Upper lobe of left lung (tissue), 6 donors: ENCODE results near the gene PYDC1. TPM values are rescaled to one million over a fixed set of nuclear protein-coding genes. Genes with fewer than 3 reads are reported as not detected.

ENCODE experiments used
- ATAC-seq, 2 donors: fragments of 200-7000 bp; cut with Tn5 transposase; one replicate each; pipeline ENCODE4 v1.9.1; 2022; ENCODE audit warnings: mild to moderate bottlenecking in 2 of 2, moderate library complexity in 2 of 2; ENCODE audit not compliant: low FRiP score in 2 of 2
- DNase-seq, 2 donors: peaks; one replicate each; pipeline ENCODE4 v3.0.0-alpha.2; 2019 to 2020
- H3K27ac ChIP-seq, 4 donors: fragments of 200-600 bp; sonication (generic); one replicate each; pipeline ENCODE4 v1.5.1; 2016 to 2019
- H3K27me3 ChIP-seq, 4 donors: fragments of 200-600 bp; sonication (generic); one replicate each; pipeline ENCODE4 v1.5.1; 2017 to 2019
- H3K36me3 ChIP-seq, 4 donors: fragments of 200-600 bp; sonication (generic); one replicate each; pipeline ENCODE4 v1.5.1; 2016 to 2019
- H3K4me1 ChIP-seq, 4 donors: fragments of 200-600 bp; sonication (generic); one replicate each; pipeline ENCODE4 v1.5.1; 2018 to 2019
- H3K4me3 ChIP-seq, 4 donors: fragments of 200-600 bp; sonication (generic); one replicate each; pipeline ENCODE4 v1.5.1; 2017 to 2019; ENCODE audit warnings: mild to moderate bottlenecking in 2 of 4, moderate library complexity in 1 of 4
- H3K9me3 ChIP-seq, 4 donors: fragments of 200-600 bp; sonication (generic); one replicate each; pipeline ENCODE4 v1.5.1; 2018 to 2019
- CTCF ChIP-seq, 6 experiments: fragments of 450-650 bp in 4 of 6; fragments of 200-600 bp in 2 of 6; sonication (generic) in 2 of 6; IDR thresholded peaks; one replicate each; pipeline ENCODE4 v1.5.1; 2016 to 2019; ENCODE audit warnings: antibody characterized with exemption in 6 of 6
- EP300 ChIP-seq, 4 donors: sonication (generic); formaldehyde crosslinking; IDR thresholded peaks; one replicate each; pipeline ENCODE4 v1.5.1; 2017; ENCODE audit warnings: antibody characterized with exemption in 4 of 4, control low read depth in 2 of 4
- POLR2A ChIP-seq, 4 donors: fragments of 450-650 bp; IDR thresholded peaks; one replicate each; pipeline ENCODE4 v1.5.1; 2016 to 2017; ENCODE audit warnings: antibody characterized with exemption in 4 of 4, mild to moderate bottlenecking in 2 of 4
- POLR2AphosphoS5 ChIP-seq, 2 donors: sonication (generic); formaldehyde crosslinking; IDR thresholded peaks; one replicate each; pipeline ENCODE4 v1.5.1; 2017; ENCODE audit warnings: antibody characterized with exemption in 2 of 2
- WGBS, 2 donors: methylation state at CpG; one replicate each; pipeline ENCODE4 v1.1.5; 2017 to 2018; 5-methylcytosine and 5-hydroxymethylcytosine counted together
- total RNA-seq, 6 donors: library from RNA; depleted of rRNA in 4 of 6; stranded (reverse); fragments of >200 nt in 4 of 6; gene quantifications; one replicate each; pipeline versions ENCODE4 v1.1.0 to v1.2.1, GENCODE V29; 2016 to 2021
- donor health status: DM: no; HTN: no; CAD: no; lungs with moderate emphysema.
- donor health status: DM: no; HTN: yes; CAD: no; lungs with severe emphysema.

Gene PYDC1
- total RNA-seq, 6 donors from 2014 or later = not detected

GRCh38 chr16:31215287-31216162 lies 1.4 kb downstream of the PYDC1 start:
- Histone ChIP-seq H3K4me1 (peaks cover 26 to 29% (median 27%) of the 10 kb centered on the region in 4 donors), H3K9me3 (no peaks in the 10 kb centered on the region), H3K36me3 (no peaks in the 10 kb centered on the region), H3K27ac (no peak overlapping the region), H3K27me3 (peaks cover 0 to 23% (median 15%) of the 10 kb centered on the region in 4 donors), H3K4me3 (peak overlapping the region; percentile 13 to 59 (median 45))
- DNase-seq (peak; percentile 68 to 90), ATAC-seq (peak; percentile 82 to 88)
- 1 to 6% methylated on average over 9 to 42 of the region's 63 CpGs for WGBS, 2 donors
- TF ChIP-seq POLR2AphosphoS5 (IDR thresholded peaks at IDR 0.05) (no peak), CTCF (IDR thresholded peaks at IDR 0.05) (no peak)

GRCh38 chr16:31214708-31215286 lies 2.1 kb downstream of the PYDC1 start:
- Histone ChIP-seq H3K4me3 (peak overlapping the region in 3 of 4 donors; percentile 39 to 59 (median 51)), H3K4me1 (peaks cover 26 to 29% (median 27%) of the 10 kb centered on the region in 4 donors), H3K36me3 (no peaks in the 10 kb centered on the region), H3K27ac (no peak overlapping the region), H3K9me3 (no peaks in the 10 kb centered on the region), H3K27me3 (peaks cover 0 to 23% (median 15%) of the 10 kb centered on the region in 4 donors)
- TF ChIP-seq CTCF (IDR thresholded peaks at IDR 0.05) (no peak), EP300 (IDR thresholded peaks at IDR 0.05) (no peak), POLR2AphosphoS5 (IDR thresholded peaks at IDR 0.05) (no peak), POLR2A (IDR thresholded peaks at IDR 0.05) (no peak)
- DNase-seq (peak in 1 of 2 donors; percentile 86), ATAC-seq (peak in 1 of 2 donors; percentile 38)
- 14 to 50% methylated on average over 2 to 11 of the region's 58 CpGs for WGBS, 2 donors

GRCh38 chr16:31213877-31214707 lies 2.8 kb downstream of the PYDC1 start, which contains the start of gene TRIM72:
Gene TRIM72 (plus strand): TSS chr16:31214119. CDS start chr16:31214739, 620 bp downstream.
- peak in 1 of 2 donors; percentile 47 for ATAC-seq
- 69 to 76% methylated on average over 17 to 23 of the region's 25 CpGs for WGBS, 2 donors
- no peak within 1 kb of the TSS for H3K27ac ChIP-seq
- peak within 1 kb of the TSS in 3 of 4 donors; percentile 39 to 59 (median 51) for H3K4me3 ChIP-seq
- DNase-seq = no peak
- TF ChIP-seq POLR2A (IDR thresholded peaks at IDR 0.05) = no peak
- TF ChIP-seq POLR2AphosphoS5 (IDR thresholded peaks at IDR 0.05) = no peak
- no peak for TF ChIP-seq EP300 (IDR thresholded peaks at IDR 0.05)
- no peak for TF ChIP-seq CTCF (IDR thresholded peaks at IDR 0.05)
- H3K9me3 ChIP-seq = no peaks in the 10 kb centered on the region
- H3K27me3 ChIP-seq = peaks cover 0 to 23% (median 15%) of the 10 kb centered on the region in 4 donors
- no peaks in the 10 kb centered on the region for H3K36me3 ChIP-seq
- H3K4me1 ChIP-seq = peaks cover 26 to 29% (median 27%) of the 10 kb centered on the region in 4 donors

- 100% methylated on average over 1 of the region's 1 CpG for WGBS, 2 donors
- Histone ChIP-seq H3K36me3 (no peaks in the 10 kb centered on the region), H3K4me3 (no peak overlapping the region), H3K9me3 (no peaks in the 10 kb centered on the region), H3K4me1 (peaks cover 26 to 29% (median 27%) of the 10 kb centered on the region in 4 donors), H3K27ac (no peak overlapping the region), H3K27me3 (peaks cover 0 to 23% (median 15%) of the 10 kb centered on the region in 4 donors)
- ATAC-seq = no peak
- TF ChIP-seq POLR2A (IDR thresholded peaks at IDR 0.05) = no peak
- no peak for TF ChIP-seq EP300 (IDR thresholded peaks at IDR 0.05)
- TF ChIP-seq POLR2AphosphoS5 (IDR thresholded peaks at IDR 0.05) = no peak
- TF ChIP-seq CTCF (IDR thresholded peaks at IDR 0.05) = no peak
- DNase-seq = no peak
These were observed 3.6 kb downstream of the PYDC1 start for GRCh38 chr16:31213342-31213741.
